ENCODE measurements around the gene RNF13. TPM values are rescaled to one million over a fixed set of nuclear protein-coding genes. Genes with fewer than 3 reads are reported as not detected.

RNF13 gene
- total RNA-seq, 4 donors from 2014 or later: 62.3 to 106 (median 91.1) TPM

GRCh38 chr3:149908424-149908957 is 95.5 kb downstream of the RNF13 start:
- no peak for ATAC-seq

GRCh38 chr3:149909923-149910322 is 96.9 kb downstream of the RNF13 start:
- no peak overlapping the region for H3K27ac ChIP-seq
- 97% methylated on average over 3 to 4 of the region's 4 CpGs for WGBS, 2 donors (ENCODE audit: low coverage in 1 of 2)
- H3K4me1 ChIP-seq: peaks cover 0 to 5% (median 0%) of the 10 kb centered on the region in 3 donors
- TF ChIP-seq POLR2AphosphoS5 (IDR thresholded peaks at IDR 0.05): no peak
- no peak for TF ChIP-seq POLR2A (IDR thresholded peaks at IDR 0.05)
- TF ChIP-seq EP300 (IDR thresholded peaks at IDR 0.05): no peak
- no peak for TF ChIP-seq CTCF (IDR thresholded peaks at IDR 0.05)
- H3K4me3 ChIP-seq: no peak overlapping the region
- H3K9me3 ChIP-seq: no peaks in the 10 kb centered on the region
- no peak for ATAC-seq
- peaks cover 0 to 7% of the 10 kb centered on the region in 2 donors for H3K36me3 ChIP-seq
- H3K27me3 ChIP-seq: no peaks in the 10 kb centered on the region

More at GRCh38 chr3:149908424-149908957, 95.5 kb downstream of the RNF13 start:
- H3K27me3 ChIP-seq: no peaks in the 10 kb centered on the region
- peaks cover 0 to 5% (median 0%) of the 10 kb centered on the region in 3 donors for H3K4me1 ChIP-seq
- H3K4me3 ChIP-seq: no peak overlapping the region
- H3K36me3 ChIP-seq: peaks cover 0 to 3% of the 10 kb centered on the region in 2 donors
- TF ChIP-seq POLR2AphosphoS5 (IDR thresholded peaks at IDR 0.05) (no peak), POLR2A (IDR thresholded peaks at IDR 0.05) (no peak), EP300 (IDR thresholded peaks at IDR 0.05) (no peak), CTCF (IDR thresholded peaks at IDR 0.05) (no peak)
- H3K27ac ChIP-seq: no peak overlapping the region
- H3K9me3 ChIP-seq: no peaks in the 10 kb centered on the region

- ATAC-seq: peak; percentile 41
- no peaks in the 10 kb centered on the region for H3K4me1 ChIP-seq
- H3K4me3 ChIP-seq: no peak overlapping the region
- H3K27ac ChIP-seq: no peak overlapping the region
- peaks cover 0 to 34% of the 10 kb centered on the region in 2 donors for H3K36me3 ChIP-seq
- no peaks in the 10 kb centered on the region for H3K9me3 ChIP-seq
- H3K27me3 ChIP-seq: no peaks in the 10 kb centered on the region
- 77 to 89% methylated on average over 5 of the region's 5 CpGs for WGBS, 2 donors (ENCODE audit: low coverage in 1 of 2)
- TF ChIP-seq POLR2A (IDR thresholded peaks at IDR 0.05) (no peak), POLR2AphosphoS5 (IDR thresholded peaks at IDR 0.05) (no peak), EP300 (IDR thresholded peaks at IDR 0.05) (no peak), CTCF (IDR thresholded peaks at IDR 0.05) (no peak)
These were observed 104.2 kb downstream of the RNF13 start for GRCh38 chr3:149917124-149917667.

GRCh38 chr3:149919509-149919908 is 106.5 kb downstream of the RNF13 start:
- 97 to 100% methylated on average over 2 to 3 of the region's 3 CpGs for WGBS, 2 donors (ENCODE audit: low coverage in 1 of 2)
- Histone ChIP-seq H3K4me1 (no peaks in the 10 kb centered on the region), H3K27me3 (no peaks in the 10 kb centered on the region), H3K36me3 (peaks cover 0 to 36% of the 10 kb centered on the region in 2 donors), H3K27ac (no peak overlapping the region), H3K9me3 (no peaks in the 10 kb centered on the region), H3K4me3 (no peak overlapping the region)
- no peak for TF ChIP-seq POLR2AphosphoS5 (IDR thresholded peaks at IDR 0.05)
- no peak for TF ChIP-seq POLR2A (IDR thresholded peaks at IDR 0.05)
- TF ChIP-seq CTCF (IDR thresholded peaks at IDR 0.05): no peak
- TF ChIP-seq EP300 (IDR thresholded peaks at IDR 0.05): no peak
- ATAC-seq: no peak

- Histone ChIP-seq H3K4me3 (no peak overlapping the region), H3K27ac (no peak overlapping the region), H3K4me1 (no peaks in the 10 kb centered on the region), H3K36me3 (peaks cover 0 to 42% of the 10 kb centered on the region in 2 donors), H3K9me3 (no peaks in the 10 kb centered on the region), H3K27me3 (no peaks in the 10 kb centered on the region)
- TF ChIP-seq CTCF (IDR thresholded peaks at IDR 0.05) (no peak), POLR2A (IDR thresholded peaks at IDR 0.05) (no peak), POLR2AphosphoS5 (IDR thresholded peaks at IDR 0.05) (no peak), EP300 (IDR thresholded peaks at IDR 0.05) (no peak)
- 85 to 100% methylated on average over 3 of the region's 3 CpGs for WGBS, 2 donors (ENCODE audit: low coverage in 1 of 2)
- no peak for ATAC-seq
These were observed 107.1 kb downstream of the RNF13 start for GRCh38 chr3:149920119-149920518.
